ENCODE measurements around the gene EEF1G.
"Not testable (repeated sequence)": the region's sequence is repeated elsewhere in the genome, so short reads cannot be mapped to it uniquely, and the experiment has no call there.

Gene EEF1G, protein sequence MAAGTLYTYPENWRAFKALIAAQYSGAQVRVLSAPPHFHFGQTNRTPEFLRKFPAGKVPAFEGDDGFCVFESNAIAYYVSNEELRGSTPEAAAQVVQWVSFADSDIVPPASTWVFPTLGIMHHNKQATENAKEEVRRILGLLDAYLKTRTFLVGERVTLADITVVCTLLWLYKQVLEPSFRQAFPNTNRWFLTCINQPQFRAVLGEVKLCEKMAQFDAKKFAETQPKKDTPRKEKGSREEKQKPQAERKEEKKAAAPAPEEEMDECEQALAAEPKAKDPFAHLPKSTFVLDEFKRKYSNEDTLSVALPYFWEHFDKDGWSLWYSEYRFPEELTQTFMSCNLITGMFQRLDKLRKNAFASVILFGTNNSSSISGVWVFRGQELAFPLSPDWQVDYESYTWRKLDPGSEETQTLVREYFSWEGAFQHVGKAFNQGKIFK

DNA sequence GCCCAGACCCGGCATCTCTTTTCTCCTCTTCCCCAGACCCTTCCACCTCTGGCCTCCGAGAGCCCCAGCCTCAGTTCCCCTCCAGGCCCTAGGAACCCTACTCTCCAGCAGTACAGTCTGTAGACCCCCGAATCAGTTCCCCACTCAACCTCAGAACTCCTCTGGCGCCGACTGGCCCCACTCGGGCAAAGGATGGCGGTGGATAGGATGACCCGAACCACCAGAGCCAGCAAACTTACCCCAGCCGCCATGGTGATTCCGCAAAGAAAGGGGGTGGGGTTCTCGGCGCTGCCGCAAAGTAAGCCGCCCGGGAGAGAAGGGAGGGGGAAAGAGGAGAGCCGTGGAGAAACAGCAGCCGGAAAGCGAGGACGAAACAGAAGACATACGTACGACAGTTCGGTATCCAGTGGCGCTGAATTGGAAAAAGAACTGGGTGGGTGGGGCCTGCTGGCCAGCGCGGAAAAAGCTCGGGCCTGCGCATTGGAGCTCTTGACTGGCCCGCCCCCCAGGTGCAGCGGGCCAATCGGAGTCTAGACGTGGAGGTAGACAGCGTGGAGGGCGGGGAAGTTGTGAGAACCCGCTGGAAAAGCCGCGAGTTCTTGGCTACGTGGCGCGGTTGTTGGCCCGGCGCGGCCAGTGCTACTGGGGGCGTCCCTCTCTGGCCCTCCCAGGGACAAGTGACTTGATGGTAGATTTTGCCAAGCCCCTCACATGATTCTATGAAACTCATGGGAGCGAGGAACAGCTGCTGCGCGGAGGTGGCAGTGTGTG, at the start of gene EEF1G:
Gene EEF1G (minus strand): TSS at position 300 of the 771 bp plus-strand sequence. CDS start 49 bp downstream, at position 251.
- DNase-seq: peak; percentile 97
- ATAC-seq: peak; percentile 93

DNA sequence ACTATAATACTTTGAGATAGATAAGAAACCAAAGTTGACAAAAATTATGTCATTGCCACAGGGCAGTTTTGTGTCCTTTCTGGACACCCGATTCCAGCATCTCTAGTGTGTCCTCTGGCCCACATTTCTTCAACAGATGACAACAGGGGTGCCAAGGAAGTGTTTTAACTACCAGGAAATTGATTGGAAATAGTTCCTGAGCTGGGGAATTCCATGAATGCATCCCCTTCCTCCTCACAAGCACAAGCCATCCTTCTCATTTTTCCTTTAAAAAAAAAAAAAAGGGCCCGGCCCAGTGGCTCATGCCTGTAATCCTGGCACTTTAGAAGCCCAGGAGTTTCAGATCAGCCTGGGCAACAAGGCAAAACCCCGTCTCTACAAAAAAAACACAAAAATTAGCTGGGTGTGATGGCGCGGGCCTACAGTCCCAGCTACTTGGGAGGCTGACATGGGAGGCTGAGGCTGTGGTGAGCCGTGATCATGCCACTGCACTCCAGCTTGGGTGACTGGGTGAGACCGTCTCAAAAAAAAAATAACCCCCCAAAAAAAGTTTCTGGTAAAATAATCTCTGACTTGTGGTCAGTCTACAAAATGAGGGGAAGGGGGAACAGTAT, 48.9 kb upstream of the EEF1G start:
- DNase-seq (no peak), ATAC-seq (no peak)

DNA sequence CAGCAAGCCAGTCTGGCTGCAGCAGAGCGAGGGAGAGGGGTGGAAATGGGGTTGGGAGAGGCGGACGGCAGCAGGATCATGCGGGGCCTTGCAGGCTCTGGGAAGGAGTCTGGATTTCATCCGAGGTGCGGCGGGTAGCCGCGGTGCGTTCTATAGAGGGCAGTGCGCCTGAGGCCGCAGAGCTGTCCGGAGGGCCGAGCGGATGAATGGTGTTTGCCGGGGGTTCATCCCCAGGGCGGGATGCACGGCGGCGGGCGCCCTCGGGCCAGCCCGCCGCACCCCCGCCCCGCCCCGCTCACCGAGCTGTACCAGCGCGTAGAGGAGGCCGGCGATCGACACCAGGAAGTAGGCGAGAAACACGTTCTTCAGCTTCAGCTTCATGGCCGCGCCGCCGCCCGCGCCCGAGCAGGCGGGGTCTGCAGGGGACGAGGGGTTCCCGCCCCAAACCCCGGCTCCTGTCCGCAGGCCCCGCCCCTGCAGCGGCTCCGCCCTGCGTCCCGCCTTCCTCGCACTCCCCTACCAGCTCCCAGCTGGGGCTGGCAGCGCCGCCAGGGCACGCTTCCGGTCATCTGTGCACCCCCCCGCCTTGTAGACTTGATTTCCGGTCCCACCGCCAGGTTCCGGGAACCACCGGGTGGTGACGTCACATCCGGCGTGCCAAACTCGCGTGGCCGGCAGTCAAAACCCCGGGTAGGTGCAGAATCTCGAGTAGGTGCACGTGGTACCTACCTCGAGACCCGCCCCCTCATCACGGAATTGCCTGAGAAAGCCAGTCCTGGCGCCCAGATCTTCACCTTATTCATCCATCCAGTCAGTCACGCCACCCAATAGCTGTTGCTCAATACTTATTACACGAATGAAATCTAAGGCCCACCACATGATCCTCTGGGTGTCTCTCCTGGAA, 48.1 kb upstream of the EEF1G start, which contains the start of gene B3GAT3:
Gene B3GAT3 (minus strand): TSS at position 420 of the 904 bp plus-strand sequence. CDS start 39 bp downstream, at position 381.
- DNase-seq (peak; percentile 97), ATAC-seq (peak; percentile 97)

DNA sequence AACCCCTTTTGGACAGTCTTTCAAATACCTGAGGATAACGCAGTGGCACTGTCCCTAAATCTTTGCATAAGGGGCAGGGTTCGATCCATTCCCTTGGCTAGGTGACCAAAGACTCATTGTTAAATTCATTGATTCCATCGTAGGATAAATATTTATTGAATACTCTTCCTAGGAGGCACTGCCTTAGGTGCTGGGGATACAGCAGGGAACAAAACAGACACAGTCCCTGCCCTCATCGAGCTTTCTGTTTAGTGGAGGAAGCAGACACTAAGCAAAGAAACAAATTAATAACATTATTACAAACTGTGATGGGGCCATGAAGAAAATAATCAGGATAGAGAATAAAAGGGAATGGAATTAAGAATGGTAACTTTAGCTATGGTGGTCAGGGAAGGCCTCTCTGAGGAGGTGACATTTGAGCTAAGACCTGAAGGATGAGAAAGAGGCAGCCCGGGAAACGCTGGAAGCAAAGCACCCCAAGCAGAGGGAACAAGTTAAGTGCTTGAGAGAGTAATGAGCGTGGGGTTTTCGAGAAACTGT, 47.4 kb upstream of the EEF1G start:
- DNase-seq (no peak), ATAC-seq (no peak)

DNA sequence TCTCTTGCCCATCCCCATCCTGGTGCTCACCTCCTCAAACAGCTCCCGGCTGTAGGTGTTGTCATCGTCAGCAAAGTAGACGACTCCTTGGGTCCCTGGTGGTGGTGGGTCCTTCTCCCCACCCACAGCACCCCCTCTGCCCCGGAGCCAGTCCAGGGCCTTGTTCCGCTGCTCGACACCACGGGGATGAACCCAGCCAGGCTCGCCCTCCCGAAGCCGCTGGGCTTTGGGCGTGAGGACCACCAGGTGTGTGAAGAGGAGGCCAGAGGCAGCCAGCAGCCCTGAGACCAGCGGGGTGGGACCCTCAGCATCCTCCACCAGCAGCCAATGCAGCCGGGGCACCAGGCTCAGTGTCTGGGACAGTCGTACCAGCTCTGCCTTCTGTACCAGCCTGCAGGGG, 43.3 kb upstream of the EEF1G start:
- ATAC-seq, DNase-seq: not testable (repeated sequence)

DNA sequence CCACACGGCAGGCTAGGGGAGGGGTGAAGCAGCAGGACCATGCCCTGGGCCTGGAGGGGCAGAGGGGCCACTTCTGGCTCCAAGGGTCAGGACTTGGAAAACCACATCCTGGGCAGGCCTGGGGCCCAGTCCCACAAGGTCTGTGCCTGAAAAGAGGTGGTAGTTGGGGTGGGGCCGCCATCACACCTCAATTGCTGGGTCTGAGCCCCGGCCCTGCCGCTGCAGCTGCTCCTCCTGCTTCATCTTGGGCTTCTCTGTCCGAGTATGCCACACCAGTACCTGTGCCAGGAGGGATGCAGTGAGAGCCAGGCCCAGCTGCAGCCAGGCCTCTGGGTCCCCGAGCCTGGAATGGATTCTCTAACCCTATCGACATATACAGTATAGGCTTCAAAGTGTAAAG, 41.8 kb upstream of the EEF1G start:
- ATAC-seq: no peak
- DNase-seq: no peak

DNA sequence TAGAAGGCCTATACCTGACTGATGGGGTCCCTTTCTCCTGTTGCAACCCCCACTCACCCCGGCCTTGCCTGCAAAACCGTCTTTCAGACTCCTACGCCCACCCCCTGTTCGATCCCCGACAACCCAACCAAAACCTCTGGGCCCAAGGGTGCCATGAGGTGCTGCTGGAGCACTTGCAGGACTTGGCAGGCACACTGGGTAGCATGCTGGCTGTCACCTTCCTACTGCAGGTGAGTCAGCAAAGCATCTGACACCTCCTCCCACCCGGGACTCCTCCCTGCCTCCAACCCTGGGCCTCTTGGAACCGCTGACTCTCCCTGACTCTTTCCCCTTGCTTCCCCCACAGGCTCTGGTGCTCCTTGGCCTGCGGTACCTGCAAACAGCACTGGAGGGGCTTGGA, 40.6 kb upstream of the EEF1G start:
- peak; percentile 59 for DNase-seq
- ATAC-seq: peak; percentile 9

DNA sequence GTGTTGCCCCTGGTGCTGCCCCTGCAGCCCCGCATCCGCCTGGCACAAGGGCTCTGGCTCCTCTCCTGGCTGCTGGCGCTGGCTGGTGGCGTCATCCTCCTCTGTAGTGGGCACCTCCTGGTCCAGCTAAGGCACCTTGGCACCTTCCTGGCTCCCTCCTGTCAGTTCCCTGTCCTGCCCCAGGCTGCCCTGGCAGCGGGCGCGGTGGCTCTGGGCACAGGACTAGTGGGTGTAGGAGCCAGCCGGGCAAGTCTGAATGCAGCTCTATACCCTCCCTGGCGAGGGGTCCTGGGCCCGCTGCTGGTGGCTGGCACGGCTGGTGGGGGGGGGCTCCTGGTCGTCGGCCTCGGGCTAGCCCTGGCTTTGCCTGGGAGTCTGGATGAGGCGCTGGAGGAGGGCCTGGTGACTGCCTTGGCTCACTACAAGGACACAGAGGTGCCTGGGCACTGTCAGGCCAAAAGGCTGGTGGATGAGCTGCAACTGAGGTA, 39.6 kb upstream of the EEF1G start:
- ATAC-seq: no peak
- no peak for DNase-seq

DNA sequence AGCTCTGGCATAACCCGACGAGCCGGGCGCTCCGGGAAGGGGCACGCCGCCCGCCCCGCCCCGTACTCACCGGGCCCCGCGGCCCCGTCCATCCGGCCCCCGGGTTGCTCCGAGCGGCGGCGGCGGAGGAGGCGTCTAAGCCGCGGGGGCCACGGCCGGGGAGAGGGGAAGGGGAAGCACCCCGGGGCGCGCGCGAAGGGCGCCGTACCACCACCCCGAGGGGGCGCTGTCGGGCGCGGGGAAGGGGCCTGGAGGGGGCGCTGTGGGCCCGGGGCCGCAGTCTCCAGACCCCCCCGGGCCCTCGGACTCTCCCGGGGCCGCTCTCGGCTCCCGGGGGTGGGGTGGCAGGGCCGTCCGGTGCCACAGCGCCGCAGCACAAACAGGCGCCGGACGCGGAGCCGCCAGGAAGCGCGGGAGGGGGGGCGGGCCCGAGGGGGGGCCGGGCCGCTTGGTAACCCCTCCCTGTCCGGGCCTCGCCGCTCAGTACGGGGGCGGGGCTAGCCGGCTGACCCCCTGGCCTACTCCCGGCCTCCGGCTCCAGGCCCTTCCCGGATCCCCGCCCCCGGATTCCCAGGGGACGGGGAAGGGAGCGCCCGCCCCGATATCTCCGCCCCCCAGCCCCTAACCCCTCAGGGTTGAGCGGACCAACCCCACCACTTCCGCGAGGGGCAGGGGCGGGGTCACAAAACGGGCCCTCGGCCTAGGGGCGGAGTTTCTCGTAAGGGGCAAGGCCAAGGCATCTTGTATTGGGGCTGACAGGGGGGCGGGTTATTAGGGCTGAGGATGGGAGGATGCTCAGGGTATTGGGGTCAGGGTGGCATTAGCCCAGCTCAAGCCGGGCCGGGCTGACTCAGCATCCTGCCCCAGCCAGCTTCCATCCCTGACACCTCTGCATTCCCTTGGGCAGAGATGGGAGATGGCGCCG, 38.9 kb upstream of the EEF1G start, which contains the start of the genes EML3 and ROM1:
Gene EML3 (minus strand): TSS at position 410 of the 925 bp plus-strand sequence. CDS start 318 bp downstream, at position 92.
Gene ROM1 (plus strand): TSS at position 892 of the 925 bp plus-strand sequence. CDS start 25 bp downstream, at position 917.
- ATAC-seq (peak; percentile 74), DNase-seq (peak; percentile 92)

DNA sequence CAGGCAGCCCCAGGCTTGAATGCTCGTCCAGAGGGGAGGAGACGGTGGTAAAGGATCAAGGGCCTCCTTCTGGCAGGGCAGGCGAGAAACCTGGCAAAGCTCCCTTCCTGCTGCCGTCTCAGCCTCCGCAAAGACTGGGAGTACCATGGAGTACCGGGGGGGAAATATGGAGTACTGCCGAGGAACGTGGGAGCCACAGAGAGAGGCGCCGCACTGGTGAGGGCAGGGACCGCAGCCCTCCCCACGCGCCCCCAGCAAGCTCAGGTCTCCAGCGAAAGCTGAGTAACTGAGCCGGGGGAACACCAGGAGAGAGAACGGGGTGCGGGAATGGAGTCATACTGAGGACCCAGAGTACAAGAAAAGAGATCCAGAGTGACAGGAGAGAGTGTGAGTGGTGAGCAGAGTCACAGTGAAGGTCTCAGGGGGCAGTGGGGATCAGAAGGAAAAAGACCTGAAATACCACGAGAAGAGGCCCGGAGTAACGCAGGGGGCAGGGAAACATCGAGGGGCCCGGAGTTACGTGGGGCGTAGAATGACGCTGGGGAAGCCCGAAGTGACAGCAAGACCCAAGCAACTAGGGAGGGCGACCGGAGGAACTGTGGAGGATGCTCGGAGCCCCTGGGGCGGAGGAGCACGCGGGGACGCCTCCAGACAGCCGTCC, 38.1 kb upstream of the EEF1G start:
- ATAC-seq: peak; percentile 41
- peak; percentile 64 for DNase-seq

DNA sequence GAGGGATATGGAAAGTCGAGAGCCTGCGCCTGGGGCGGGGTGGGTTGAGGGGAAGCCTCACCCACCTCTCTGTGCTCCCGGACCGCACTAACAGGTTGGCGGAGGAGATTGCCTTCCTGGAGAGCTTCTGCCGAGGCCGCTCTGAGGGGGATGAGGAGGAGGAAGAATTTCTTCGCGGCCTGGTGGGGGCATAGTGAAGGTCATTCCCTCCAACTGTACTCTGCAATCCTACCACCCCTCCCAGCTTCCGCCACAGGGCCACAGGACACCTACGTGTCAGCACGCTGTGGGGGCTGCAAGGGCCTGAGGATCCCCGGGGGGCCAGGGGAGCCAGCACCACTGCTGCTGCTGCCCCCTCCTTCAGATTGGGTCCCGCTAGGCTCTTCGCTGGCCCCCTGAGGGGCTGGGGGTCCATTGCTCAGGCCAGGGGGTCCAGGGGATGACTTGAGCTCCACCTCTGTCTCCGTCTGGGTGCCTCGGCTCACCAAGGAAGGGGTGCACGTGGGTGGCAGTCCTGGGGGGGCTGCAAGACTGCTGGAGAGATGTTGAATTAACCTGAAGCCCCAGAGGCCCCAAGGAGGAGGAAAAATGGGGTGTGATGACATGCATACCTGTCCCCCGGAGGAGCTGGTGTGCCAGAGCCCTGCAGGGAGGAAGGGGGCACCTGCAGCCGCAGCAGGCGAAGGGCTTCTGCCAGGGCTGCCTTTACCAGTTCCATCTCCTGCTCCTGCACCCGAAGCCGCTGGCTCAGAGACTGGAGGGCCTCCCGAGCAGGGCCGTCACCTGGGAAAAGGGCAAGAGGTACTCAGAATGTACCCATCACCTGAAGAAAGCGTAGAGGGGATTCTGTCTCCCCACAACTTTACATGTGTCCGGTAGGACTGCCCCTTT, 37.4 kb upstream of the EEF1G start:
- DNase-seq: no peak
- ATAC-seq: no peak

DNA sequence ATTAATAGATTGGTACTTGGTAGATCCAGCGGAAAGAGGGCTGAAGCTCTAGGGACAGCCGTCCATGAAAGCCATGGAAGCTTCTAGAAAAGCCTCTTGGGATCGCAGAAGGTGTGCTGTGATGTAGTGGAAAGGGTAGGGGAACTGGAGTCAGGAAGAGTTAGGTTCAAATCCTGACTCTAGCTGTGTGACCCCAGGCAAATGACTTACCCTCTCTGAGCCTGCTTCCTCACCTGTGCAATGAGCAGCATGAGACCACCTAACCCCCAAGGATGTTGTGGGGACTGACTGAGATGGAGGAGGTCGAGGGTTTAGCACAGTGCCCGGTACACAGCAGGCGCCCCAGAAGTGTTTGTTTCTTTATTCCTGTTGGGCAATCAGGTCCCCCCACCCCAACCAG, 36.7 kb upstream of the EEF1G start:
- ATAC-seq (no peak), DNase-seq (no peak)

DNA sequence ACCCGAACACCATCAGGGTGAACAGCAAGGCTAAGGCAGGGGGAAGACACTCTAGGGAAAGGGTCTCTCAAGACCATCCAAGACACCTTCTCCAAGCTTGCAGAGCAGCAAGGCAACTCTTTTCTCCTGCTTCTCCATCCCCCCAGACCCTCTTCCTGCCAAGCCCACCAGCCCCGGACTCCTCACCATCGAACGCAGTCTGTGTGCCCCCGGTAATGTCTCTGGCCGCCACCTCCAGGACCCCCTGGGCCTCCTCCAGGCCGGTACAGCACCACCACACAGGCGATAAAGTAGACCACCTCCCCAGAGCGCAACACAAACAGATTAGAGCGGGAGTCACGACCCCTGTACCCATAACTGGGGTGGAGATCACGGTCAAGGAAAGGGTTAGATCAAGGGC, 35.1 kb upstream of the EEF1G start:
- ATAC-seq (no peak), DNase-seq (no peak)

DNA sequence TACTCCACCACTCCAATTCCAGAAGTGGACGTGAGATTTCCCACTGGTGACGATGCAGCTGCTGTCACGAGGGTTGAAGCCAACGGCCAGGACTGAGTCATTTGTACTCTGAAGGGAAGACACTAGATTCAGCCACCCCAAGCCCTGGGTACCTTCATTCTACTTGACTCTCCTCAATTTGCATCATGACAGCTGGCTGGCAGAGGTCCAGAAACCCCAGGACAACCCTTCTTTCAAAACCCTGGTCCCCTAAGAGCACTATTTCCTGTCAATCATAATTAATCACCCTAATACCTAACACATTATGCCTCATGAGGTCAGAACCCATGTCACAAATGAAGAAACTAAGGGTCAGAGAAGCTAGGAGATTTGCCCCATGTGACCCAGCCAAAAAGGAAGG, 34.0 kb upstream of the EEF1G start:
- DNase-seq (no peak), ATAC-seq (no peak)

DNA sequence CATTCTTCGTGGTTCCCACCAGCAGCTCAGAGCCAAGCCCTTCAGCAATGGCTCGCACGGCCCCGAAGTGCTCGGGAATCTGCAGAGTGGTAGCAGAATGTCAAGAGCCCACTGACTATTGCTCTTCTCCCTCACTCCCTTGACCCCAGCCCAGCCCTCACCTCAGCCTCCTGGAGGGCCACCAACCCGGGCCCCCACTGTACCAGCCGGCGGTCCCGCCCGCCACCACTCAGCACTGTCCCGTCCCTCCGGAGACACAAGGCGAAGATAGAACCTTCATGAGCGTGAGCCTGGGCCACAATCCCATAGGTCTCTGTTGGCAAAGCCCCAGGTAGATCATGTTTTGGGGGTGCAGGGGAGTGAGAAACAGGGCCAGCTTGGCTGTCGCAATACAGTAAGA, 32.2 kb upstream of the EEF1G start:
- ATAC-seq: no peak
- DNase-seq: no peak

DNA sequence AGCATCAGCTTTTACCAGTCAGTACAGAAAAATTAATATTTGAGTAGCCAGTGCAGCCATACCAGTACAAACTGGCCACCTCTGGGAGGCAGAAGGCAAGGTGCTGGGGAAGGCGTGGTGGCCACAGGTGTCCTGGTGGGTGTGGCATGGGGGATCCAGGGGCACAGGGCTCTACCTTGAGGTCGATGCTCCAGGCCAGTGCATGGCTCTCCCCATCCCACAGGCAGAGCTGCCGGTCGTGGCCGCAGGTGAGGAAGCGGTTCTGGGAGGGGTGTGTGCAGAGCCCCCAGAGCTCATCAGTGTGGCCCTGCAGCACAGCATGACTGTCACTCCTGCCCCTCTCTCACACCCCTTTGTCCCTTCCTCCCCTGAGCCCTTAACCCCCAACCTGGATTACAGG, 31.8 kb upstream of the EEF1G start:
- ATAC-seq: no peak
- no peak for DNase-seq

DNA sequence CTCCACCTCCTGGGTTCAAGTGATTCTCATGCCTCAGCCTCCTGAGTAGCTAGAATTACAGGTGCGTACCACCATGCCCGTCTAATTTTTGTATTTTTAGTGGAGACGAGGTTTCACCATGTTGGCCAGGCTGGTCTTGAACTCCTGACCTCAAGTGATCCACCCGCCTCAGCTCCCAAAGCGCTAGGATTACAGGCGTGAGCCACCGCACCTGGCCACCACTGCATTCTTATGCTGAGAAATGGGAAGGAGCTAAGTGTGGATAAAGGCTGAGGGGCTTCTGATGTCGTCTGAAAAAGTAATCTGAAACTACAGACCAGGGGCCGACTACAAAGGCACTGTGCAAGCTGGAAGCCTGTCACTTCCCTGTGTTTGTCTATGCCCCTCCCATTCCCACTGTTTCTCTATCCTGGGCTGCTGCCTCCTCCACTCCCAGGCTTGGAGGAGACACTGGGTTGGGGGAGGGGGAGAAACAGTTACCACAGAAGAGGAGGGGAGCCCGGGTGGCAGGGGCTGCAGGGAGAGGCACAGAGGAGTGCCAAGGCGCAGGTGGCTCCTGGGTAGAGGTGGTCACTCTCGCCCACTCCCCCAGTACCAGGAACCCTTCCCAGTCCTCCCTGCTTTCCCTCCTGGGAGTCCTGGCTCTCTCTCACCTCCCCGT, 30.9 kb upstream of the EEF1G start:
- no peak for ATAC-seq
- DNase-seq: no peak

Measured in stimulated activated naive CD8-positive, alpha-beta T cell treated with anti-CD3 and anti-CD28 coated beads, Interleukin-15, Interleukin-2, amounts not matched to agents 100 U/mL and 50 U/mL, for 24 hours (primary cell).